OCI-M1 (cell line): ENCODE results near the gene PARD6A.

Experiments
- DNase-seq: peaks from one replicate; lab custom pipeline; 2025; lab: John Stamatoyannopoulos, UW

Gene PARD6A

DNA sequence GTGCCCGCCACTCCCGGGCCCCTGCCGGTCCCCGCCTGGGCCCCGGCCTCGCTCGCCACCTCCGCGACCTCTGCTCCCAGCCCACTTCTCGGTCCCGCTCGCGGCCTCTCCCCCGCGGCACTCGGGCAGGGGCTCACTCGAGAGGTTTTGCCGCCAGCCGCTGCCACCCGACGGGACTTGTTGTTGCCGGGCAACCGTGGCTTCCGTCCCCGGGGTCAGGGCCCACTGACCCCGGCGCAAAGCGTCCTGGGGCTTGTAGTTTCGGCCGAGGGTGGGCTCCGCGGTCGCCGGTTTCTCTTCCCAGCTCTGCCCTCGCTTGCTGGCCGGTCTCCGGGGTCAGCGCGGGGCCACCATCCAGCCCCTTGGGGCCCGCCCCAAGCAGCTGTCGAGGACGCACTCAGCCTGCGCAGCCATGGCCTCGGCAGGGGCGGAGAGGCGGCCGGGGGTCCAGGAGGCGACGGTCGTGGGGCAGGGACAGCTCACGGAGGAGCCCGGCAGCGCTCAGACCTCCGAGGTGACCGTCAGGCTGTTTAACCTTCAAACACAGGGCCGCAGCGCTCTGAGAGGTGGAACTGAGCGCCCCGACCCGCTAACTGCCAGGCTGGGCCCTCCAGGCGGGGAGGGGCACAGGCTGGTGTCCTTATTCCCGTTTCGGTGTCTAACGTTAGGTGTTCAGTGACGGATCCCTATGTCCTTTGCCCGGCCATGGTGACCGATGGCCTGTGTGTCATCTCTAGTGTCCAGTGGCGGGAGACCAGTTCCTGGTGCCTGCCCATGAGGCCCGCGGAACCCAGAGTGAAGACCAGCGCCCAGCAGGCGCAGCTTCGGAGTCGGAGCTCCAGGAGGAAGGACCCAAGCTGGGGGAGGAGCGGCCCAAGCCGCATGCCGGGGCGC lies 6.0 kb downstream of the PARD6A start, which contains the start of the genes C16orf86 and ENKD1:
Gene C16orf86, plus strand, starts transcription at position 256 of the 894 bp plus-strand sequence. Its CDS starts 157 bp downstream, at position 413.
Gene ENKD1, minus strand, starts transcription at position 192 of the 894 bp plus-strand sequence. CDS start 308 bp downstream, outside the sequence.
- DNase-seq: peak; percentile 90

DNA sequence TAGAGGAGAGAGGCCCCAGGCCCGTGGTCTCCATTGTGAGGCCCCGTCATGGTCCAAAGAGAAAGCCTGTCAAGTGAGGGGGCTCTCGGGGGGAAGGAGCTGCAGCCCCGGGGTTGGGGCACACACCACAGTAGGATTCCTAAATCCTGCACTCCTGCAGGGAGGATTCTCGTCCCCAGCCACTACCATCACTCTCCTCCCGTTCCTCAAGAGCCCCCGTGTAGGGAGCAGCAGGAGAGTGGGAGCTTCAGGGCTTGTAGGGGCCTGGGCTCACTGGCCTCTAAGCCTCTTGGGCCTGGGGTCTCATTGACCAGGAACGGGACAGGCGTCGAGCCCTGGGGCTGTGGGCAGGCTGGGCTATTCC lies 6.7 kb downstream of the PARD6A start:
- no peak for DNase-seq

DNA sequence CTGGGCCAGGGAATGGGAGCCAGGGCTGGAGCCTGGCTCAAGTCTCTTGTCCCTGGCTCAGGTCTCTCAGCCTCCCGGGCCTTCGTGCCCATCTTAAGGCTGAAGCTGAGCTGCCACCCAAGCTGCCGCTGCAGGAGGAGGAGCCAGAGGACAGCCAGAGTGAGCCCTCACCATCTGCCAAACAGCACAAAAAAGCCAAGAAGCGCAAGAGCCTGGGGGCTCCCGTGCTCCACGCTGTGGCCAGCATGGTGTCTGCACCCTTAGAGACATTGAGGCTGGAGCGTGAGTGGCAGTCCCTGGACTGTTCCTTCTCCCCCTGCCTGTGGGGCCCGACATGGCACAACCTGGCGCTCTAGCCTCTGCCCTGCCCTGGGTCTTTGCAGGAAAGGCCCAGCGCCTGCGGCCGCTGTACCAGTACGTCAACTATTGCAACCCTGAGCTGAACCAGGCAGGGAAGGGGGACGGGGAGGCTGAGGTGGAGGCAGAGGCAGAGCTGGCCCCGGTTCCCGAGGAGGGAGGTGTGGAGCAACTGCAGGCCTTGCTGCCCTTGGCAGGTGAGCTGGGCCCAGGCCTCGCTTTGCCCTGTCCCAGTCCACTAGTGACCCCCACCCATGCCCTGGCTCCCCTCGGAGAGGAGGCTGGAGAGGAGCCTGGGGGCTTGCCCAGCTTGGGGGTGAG lies 7.2 kb downstream of the PARD6A start:
- DNase-seq: peak; percentile 95

DNA sequence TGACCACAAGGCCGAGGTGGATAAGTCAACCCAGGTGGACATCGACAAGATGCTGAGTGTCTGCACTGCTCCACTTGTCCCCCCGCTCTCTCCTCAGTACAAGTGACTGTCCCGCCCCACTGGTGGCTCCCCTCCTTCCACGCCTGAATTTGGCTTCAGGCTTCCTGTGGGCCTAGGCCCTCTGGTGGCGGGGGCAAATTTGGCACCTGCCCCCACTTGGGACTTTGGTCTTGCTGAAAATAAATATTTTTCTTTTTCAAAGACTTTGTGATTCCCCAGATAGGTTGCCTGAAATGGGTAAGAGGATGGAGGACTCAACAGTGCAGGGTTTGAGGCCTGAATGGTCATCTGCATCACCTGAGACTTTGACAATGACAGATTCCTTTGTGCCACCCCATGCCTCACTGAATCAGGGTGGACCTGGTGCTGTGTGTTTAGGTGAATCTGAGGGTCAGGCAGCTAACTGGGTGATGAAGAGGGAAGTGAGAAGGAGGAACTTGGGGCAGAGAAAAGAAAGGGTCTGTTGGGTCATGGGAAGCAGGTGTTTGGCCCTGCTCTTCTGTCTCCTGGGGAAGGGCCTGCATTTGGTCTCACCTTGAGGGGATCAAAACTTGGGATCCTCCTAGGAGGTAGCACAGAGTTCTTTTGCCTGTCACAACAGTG lies 7.9 kb downstream of the PARD6A start:
- peak; percentile 21 for DNase-seq

DNA sequence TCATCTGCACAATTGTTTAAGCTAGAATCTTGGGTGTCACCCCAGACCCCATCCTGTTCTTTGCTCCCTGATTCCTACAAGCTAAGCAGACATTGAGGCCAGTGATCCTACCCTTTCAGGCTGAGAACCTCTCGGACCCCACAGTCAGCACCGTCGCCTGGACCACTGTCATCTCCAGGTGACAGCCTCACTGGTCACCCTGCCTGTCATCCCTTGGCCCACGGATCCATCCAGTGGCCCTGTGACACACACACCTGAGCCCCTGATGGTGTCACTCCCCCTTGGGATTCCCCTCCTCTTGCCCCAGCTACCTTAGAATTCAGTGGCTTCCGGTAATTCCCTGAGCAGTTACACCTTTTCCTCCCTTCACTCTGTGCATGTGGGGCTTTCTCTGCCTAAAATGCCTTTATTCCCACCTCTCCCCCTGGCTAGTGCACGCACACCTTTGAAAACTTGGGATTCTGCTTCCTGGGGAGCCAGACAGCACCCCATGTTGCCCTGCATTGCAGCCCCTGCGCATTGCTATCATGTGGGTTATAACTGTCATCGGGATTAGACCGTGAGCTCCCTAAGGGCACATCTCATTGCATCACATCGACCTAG lies 8.8 kb downstream of the PARD6A start:
- no peak for DNase-seq

DNA sequence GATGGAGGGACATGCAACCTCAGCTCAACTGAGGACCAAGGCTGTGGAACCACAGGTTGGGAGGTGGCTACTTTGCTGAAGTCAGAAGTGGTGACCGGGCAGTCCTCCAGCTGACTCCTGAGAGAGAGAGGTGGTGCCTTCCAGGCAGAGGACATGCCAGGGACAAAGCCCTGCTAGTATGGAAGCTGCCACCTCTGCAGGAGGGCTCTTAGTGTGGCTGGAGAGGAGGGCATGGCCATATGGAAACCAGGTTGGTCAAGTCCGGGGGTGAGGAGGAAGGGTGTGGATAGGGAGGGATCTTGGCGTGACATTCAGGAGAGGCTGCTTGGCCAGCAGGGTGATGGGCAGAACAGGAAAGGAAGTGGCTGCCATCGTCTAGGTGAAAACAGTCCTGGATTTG lies 11.5 kb downstream of the PARD6A start:
- DNase-seq: no peak

DNA sequence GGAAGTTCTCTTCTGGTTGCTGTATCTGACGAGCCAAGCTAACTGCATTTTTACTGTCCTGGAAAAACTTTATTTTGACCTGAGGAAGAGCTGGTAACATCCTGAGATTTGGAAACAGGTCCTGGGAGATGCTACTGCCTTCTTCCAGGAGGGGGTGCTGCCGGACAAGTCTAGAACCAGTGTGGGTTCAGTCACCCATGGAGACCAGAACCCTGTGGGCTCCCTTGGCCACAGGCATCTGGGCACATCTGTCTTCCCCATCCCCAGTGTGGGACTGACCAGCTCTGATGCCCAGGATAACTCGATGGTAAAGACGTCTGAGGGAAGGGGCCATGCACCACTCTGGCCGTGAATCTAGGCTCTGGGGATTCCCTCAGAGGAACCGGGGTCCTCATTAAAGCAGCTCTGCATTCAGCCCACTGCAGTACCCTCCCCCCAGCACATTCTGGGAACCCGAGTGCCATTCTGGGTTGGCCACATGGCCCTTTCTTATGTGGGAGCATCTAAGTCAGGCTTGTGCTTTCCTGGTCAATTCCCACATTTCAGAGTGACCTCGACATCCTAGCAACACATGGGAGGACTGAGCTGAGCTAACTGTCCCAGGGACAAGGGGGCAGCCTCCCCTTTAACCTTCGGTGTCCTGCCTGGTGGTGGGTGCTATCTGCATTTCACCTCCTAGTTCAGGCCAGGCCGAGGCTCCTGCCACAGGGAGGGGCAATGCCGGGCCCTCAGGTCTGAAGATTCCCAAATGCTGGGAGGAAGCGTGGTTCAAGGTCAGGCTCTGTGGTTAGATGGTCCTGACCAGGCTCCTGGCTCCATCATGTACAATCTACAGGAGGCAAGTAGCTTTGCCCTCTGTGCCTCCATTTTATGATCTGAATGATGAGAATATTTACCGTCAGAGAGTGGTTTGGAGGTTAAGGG lies 12.2 kb downstream of the PARD6A start:
- peak; percentile 79 for DNase-seq

DNA sequence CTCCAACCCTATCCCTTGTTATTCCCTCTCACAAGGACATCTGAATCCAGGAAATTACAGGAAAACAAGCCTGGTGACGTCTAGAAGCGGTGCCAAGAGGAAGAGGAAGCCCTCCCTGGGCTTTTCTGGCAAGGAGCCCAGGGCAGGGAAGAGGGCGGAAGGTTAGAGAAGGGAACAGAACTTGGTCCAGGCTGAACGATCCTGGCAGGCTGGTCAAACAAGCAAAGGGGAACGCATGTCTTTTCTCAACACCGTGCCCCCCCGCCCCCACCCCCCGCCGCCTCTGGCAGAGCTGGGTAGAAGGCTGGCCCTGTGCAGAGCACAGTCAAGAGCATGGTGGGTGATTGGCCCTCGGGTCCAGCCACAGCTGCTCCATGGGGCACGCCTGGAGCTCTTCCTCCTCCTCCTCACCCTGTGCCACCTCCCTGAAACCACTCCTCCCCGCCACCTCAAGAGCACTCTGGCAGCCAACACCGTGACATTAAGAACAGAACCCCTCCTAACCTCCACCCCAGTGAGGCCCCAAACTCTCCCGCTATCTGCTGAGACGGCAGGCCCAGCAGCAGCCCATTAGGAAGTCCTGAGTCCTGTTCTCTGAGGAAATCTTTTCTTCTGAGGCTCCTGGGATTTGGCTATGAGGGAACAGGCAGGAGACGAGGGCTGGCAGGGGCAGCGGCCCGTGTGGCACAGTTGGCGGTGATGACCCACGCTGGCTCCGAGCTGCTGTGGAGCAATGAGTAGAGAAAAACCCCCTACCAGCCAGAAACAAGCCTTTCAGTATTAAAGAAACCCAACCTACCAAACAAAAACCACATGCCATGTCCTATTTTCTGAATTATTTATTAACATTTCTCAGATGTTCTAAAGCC lies 13.2 kb downstream of the PARD6A start:
- peak; percentile 36 for DNase-seq

DNA sequence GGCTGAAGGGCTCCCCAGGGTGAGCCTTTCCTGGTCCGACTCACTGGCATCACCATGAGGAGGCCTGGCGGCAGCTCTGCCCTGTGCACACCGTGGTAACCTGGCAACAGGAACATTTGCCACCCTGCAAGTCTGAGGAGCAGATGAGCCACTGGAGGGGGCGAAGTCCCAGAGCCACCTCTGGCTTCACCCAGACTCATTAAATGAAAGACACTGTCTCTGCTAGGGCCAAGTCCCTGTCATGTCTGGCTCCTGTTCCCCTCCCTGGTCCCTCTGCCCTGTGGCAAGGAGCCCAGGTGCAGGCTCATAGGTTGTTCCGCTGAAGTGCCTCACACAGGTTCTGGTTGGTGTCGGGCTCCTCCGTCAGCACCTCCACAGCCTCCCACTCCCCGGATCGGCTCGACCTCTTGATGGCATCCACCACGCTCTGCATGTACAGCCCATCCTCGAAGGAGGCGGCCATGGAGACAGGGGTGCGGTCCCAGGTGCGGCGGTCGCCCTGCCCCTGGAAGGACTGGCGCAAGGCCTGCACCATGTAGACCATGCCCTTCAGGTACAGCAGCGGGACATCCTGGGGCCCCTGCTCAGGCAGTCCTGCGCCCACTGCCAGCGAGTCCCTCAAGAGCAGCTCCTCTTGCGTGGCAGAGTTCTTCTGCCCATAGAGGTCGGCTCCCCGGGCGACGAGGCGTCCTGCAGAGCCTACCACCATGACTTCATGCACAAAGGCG lies 14.3 kb downstream of the PARD6A start:
- DNase-seq: no peak

DNA sequence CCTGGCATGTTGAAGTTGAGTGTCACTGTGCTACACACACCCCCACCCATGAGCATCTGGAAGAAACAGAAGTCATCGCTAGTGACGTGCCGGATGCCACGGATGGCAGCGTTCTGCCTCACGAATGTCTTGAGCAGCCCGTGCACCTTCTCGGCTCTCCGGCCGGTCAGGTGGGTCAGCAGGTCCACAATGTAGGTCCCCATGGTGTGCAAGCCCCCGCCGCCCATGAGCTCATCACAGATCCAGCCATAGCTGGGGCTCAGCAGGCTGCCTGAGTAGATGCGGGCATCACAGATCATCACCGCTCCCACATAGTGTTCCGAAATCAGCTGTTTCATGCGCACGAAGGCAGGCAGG lies 14.8 kb downstream of the PARD6A start:
- no peak for DNase-seq

DNA sequence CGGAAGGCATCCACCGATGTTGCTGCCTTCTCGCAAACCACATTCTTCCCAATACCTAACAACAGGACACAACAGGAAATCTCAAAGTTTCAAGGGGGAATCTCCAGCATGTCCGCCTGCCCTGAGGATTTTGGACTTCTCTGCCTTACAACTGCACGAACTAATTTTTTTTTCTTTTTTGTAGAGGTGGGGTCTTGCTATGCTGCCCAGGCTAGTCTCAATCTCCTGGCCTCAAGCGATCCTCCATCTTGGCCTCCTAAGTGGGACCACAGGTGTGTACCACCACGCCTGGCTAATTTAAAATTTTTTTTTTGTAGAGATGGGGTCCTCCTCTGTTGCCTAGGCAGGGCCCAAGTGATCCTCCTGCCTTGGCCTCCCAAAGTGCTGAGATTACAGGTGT lies 15.2 kb downstream of the PARD6A start:
- no peak for DNase-seq

DNA sequence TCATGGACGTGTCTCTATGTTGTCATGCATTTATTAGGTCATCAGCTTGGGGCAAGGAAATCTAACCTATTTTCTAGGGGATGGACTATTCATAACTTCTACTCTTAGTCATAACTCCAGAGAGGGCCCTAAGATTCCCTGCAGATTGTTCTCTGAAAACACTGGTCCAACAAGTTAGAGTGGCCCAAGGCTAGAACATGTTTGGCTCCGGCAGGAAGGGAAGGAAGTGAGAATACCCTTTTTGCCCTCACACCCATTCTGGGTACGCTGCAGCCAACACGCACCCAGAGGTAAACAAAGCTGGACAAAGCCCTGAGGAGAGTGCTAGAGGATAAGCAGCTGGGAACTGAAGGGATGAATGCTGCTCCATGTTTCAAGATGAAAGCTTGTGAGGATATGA lies 15.8 kb downstream of the PARD6A start:
- DNase-seq: no peak

DNA sequence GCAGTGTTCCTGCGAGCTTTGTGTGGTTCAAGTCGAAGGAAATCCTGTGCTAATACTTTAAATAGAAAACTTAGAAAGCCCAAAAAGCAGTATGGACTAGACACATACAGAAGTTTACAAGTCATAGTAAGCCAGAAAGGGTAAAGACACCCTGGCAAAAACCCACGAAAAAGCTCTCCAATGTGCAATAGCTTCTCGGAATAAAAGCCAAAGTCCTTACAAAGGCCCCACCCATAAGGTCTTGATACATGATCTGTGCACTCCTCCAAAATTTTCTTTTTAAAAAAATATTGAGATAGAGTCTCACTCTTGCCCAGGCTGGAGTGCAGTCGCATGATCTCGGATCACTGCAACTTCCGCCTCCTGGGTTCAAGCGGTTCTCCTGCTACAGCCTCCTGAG lies 16.2 kb downstream of the PARD6A start:
- no peak for DNase-seq

DNA sequence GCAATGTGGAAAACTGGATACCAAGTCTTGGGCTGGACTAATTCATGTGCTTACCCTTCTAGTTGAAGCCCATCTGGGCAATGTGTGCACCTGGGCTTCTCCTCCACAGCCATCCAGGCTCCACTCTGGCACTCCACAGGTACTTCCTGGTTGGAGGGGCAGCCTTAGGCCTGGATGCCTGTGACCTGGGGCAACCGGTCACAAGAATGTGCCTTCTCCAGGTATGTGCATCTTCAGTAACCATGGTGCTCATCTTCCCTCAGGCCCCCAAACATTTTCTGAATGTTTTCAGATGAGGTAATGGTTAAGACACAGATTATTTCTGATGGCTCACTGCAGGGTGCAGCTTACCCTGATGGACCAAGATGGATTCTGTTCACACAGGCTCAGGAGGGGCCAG lies 17.0 kb downstream of the PARD6A start:
- DNase-seq: no peak

DNA sequence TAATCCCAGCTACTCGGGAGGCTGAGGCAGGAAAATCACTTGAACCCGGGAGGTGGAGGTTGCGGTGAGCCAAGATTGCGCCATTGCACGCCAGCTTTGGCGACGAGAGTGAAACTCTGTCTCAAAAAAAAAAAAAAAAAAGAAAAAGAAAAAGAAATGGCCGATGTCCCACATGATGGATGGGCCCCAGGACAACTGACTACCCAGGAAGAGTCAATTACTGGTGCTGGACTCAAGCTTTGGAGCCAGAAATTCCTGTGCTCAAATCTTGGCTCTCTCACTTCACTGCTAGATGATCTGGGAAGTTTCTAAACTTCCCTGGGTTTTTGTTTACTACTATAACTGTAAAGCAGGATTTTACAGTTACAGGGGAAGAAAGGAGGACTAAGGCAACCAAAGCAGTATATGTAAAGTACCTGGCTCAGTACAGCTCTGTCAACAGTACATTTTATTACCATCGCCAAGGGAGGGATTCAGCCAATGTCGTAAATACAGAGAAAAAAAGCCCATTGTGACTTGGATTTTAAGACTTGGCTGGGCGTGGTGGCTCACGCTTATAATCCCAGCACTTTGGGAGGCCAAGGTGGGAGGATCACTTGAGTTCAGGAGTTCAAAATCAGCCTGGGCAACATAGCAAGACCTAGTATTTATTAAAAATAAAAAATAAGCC lies 17.7 kb downstream of the PARD6A start:
- DNase-seq: no peak

DNA sequence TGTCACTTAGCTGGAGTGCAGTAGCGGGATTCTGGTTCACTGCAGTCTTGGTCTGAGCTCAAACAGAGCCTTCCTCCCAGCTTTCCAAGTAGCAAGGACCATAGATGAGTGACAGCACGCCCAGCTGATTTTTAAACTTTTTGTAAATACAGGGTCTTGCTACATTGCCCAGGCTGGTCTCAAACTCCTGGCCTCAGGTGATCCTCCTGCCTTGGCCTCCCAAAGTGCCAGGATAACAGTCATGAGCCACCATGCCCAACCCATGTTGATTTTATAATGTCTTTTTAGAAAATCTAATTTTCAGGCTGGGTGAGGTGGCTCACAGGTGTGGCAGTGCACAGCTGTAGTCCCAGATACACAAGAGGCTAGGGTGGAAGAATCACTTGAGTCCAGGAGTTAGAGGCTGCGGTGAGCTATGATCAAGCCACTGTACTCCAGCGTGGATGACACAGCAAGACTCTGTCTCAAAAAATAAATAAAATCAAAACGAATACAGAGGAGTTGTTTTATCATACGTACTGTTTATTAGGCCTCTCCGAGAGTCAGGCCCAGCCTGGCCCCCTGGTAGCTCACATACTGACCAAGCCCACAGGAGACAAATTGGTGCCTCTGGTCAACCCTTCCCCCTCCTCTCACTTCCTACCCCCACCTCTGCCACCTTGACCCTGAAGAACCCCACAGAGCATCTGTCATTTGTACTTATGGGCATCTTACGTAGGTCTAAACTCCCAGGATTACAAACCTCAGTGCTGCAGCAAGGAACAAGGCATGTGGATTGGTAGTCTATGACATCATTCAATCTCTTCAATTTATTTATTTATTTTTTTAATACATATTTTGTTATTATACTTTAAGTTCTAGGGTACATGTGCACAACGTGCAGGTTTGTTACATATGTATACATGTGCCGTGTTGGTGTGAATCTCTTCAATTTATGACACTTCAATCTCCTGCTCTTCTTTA lies 19.5 kb downstream of the PARD6A start:
- no peak for DNase-seq

DNA sequence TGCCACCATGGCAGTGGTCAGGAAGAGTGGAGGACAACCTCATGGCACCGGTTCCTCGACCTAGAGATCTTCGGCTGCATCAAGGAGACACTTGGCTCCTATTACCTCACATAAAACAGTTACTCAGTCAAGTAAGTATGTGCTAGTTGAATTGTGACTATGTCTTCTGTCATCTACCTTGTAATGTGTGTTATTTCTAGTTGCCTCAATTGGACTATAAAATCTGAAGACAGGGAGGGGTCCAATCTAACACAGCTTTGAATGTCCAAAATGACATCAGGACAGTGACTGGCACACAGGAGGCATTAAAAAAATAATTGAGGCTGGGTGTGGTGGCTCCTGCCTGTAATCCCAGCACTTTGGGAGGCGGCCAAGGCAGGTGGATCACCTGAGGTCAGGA lies 23.0 kb downstream of the PARD6A start:
- no peak for DNase-seq
